HUES48 (cell line): ENCODE data around the gene LINGO1.
A peak's percentile ranks its signal among the peaks of the same experiment; 100 is the strongest.

Experiments used
- H3K27ac ChIP-seq: one replicate; pipeline ENCODE4 v1.7.0; 2013; ENCODE audit warnings: low read depth, low read length, inconsistent platforms
- H3K27me3 ChIP-seq: 2 replicates; pipeline ENCODE4 v1.6.1; 2013; ENCODE audit warnings: mild to moderate bottlenecking, low read length; ENCODE audit not compliant: control insufficient read depth, insufficient read depth
- H3K36me3 ChIP-seq: 2 replicates; pipeline ENCODE4 v1.6.1; 2013; ENCODE audit warnings: low read length; ENCODE audit not compliant: control insufficient read depth, insufficient read depth
- H3K4me1 ChIP-seq: 2 replicates; pipeline ENCODE4 v1.6.1; 2013; ENCODE audit warnings: mild to moderate bottlenecking, low read length; ENCODE audit not compliant: control insufficient read depth, insufficient read depth
- H3K4me3 ChIP-seq: 2 replicates; pipeline ENCODE4 v1.5.1; 2013; ENCODE audit warnings: mild to moderate bottlenecking, low read depth, low read length
- H3K9ac ChIP-seq: 2 replicates; pipeline ENCODE4 v1.6.1; 2013; ENCODE audit warnings: mild to moderate bottlenecking, low read depth, low read length, moderate library complexity
- H3K9me3 ChIP-seq: 2 replicates; pipeline ENCODE4 v1.6.1; 2013; ENCODE audit warnings: low read length; ENCODE audit not compliant: control insufficient read depth, insufficient read depth

LINGO1 gene

GRCh38 chr15:77630956-77631744 is 1.6 kb downstream of the LINGO1 start:
- Histone ChIP-seq H3K9me3 (no peaks in the 10 kb centered on the region), H3K27me3 (peaks cover 13% of the 10 kb centered on the region; the same call in 1 of the 2 replicates), H3K4me3 (peak overlapping the region; percentile 69), H3K36me3 (no peaks in the 10 kb centered on the region), H3K9ac (peak overlapping the region; percentile 39), H3K27ac (peak overlapping the region; percentile 23), H3K4me1 (peaks cover 58% of the 10 kb centered on the region)

- H3K27me3 ChIP-seq = 0 out of 2 replicates have a peak, but pooled peaks cover 5% of the 10 kb centered on the region
- H3K27ac ChIP-seq = no peak overlapping the region
- H3K4me3 ChIP-seq = no peak overlapping the region; the same call in 1 of the 2 replicates
- H3K4me1 ChIP-seq = peaks cover 54% of the 10 kb centered on the region
- H3K9me3 ChIP-seq = no peaks in the 10 kb centered on the region
- H3K9ac ChIP-seq = no peak overlapping the region
- no peaks in the 10 kb centered on the region for H3K36me3 ChIP-seq
These were observed 2.7 kb downstream of the LINGO1 start for GRCh38 chr15:77630056-77630455.

GRCh38 chr15:77629070-77630030 is 3.4 kb downstream of the LINGO1 start:
- Histone ChIP-seq H3K27me3 (0 out of 2 replicates have a peak, but pooled peaks cover 5% of the 10 kb centered on the region), H3K9ac (no peak overlapping the region), H3K27ac (no peak overlapping the region), H3K4me3 (no peak overlapping the region), H3K36me3 (no peaks in the 10 kb centered on the region), H3K9me3 (no peaks in the 10 kb centered on the region), H3K4me1 (peaks cover 56% of the 10 kb centered on the region)

GRCh38 chr15:77628010-77628409 is 4.7 kb downstream of the LINGO1 start:
- H3K27me3 ChIP-seq = 0 out of 2 replicates have a peak, but pooled peaks cover 5% of the 10 kb centered on the region
- no peak overlapping the region for H3K9ac ChIP-seq
- H3K27ac ChIP-seq = peak overlapping the region; percentile 16
- H3K4me1 ChIP-seq = peaks cover 64% of the 10 kb centered on the region
- no peaks in the 10 kb centered on the region for H3K9me3 ChIP-seq
- no peak overlapping the region for H3K4me3 ChIP-seq
- no peaks in the 10 kb centered on the region for H3K36me3 ChIP-seq

GRCh38 chr15:77627581-77627980 is 5.1 kb downstream of the LINGO1 start:
- Histone ChIP-seq H3K4me3 (no peak overlapping the region), H3K9ac (no peak overlapping the region), H3K27me3 (0 out of 2 replicates have a peak, but pooled peaks cover 5% of the 10 kb centered on the region), H3K9me3 (no peaks in the 10 kb centered on the region), H3K36me3 (no peaks in the 10 kb centered on the region), H3K4me1 (peaks cover 68% of the 10 kb centered on the region), H3K27ac (peak overlapping the region; percentile 66)

- Histone ChIP-seq H3K4me1 (peaks cover 73% of the 10 kb centered on the region), H3K36me3 (no peaks in the 10 kb centered on the region), H3K4me3 (no peak overlapping the region), H3K27me3 (0 out of 2 replicates have a peak, but pooled peaks cover 5% of the 10 kb centered on the region), H3K27ac (peak overlapping the region; percentile 66), H3K9ac (no peak overlapping the region), H3K9me3 (no peaks in the 10 kb centered on the region)
These were observed 5.6 kb downstream of the LINGO1 start for GRCh38 chr15:77627067-77627466.

- Histone ChIP-seq H3K9me3 (no peaks in the 10 kb centered on the region), H3K27me3 (no peaks in the 10 kb centered on the region), H3K4me1 (peaks cover 77% of the 10 kb centered on the region), H3K4me3 (no peak overlapping the region), H3K36me3 (no peaks in the 10 kb centered on the region), H3K27ac (no peak overlapping the region), H3K9ac (no peak overlapping the region)
These were observed 6.7 kb downstream of the LINGO1 start for GRCh38 chr15:77626002-77626401.

- Histone ChIP-seq H3K9me3 (no peaks in the 10 kb centered on the region), H3K27me3 (no peaks in the 10 kb centered on the region), H3K36me3 (no peaks in the 10 kb centered on the region), H3K27ac (no peak overlapping the region), H3K9ac (no peak overlapping the region), H3K4me1 (peaks cover 71% of the 10 kb centered on the region), H3K4me3 (no peak overlapping the region)
These were observed 7.3 kb downstream of the LINGO1 start for GRCh38 chr15:77625376-77625775.

GRCh38 chr15:77624868-77625267 is 7.8 kb downstream of the LINGO1 start:
- Histone ChIP-seq H3K9ac (no peak overlapping the region), H3K27me3 (no peaks in the 10 kb centered on the region), H3K4me1 (peaks cover 67% of the 10 kb centered on the region), H3K9me3 (no peaks in the 10 kb centered on the region), H3K36me3 (no peaks in the 10 kb centered on the region), H3K27ac (no peak overlapping the region), H3K4me3 (no peak overlapping the region)

GRCh38 chr15:77623755-77624524 is 8.8 kb downstream of the LINGO1 start:
- Histone ChIP-seq H3K27me3 (no peaks in the 10 kb centered on the region), H3K27ac (peak overlapping the region; percentile 75), H3K9me3 (no peaks in the 10 kb centered on the region), H3K4me1 (peaks cover 58% of the 10 kb centered on the region), H3K36me3 (no peaks in the 10 kb centered on the region), H3K4me3 (no peak overlapping the region), H3K9ac (0 out of 2 replicates have a peak overlapping the region, but pooled peaks have one; percentile 19)
